PC-3 (cell line): Measurements from ENCODE around the gene GLI3. TPM values are rescaled to one million over a fixed set of nuclear protein-coding genes. Genes with fewer than 3 reads are reported as not detected.

ENCODE experiments used
- ATAC-seq: fragments of 200-7000 bp; cut with Tn5 transposase; 2 replicates; pipeline ENCODE4 v1.9.1; 2020; ENCODE audit warnings: mild to moderate bottlenecking, moderate library complexity
- BruUV-seq: library from RNA; stranded (reverse); fragments of 400-500 nt; replicated peaks from 2 replicates; lab custom pipeline; 2021; lab: Mats Ljungman, UMichigan
- CTCF ChIA-PET: fragments of 300-600 bp; sonication (Branson Sonifier 250); formaldehyde crosslinking; loops from one replicate; lab custom pipeline; 2022; ENCODE audit warnings: antibody characterized with exemption; lab: Charles Lee
- POLR2A ChIA-PET: fragments of 300-600 bp; sonication (Branson Sonifier 250); formaldehyde crosslinking; loops from one replicate; lab custom pipeline; 2022; ENCODE audit warnings: antibody characterized with exemption; ENCODE audit not compliant: unreplicated experiment; lab: Charles Lee
- DNase-seq: peaks from one replicate; pipeline ENCODE4 v3.0.0-alpha.2; 2015
- H2AFZ ChIP-seq: fragments of 300-600 bp; sonication (generic); 2 replicates; pipeline ENCODE4 v1.6.0; 2016; ENCODE audit warnings: antibody characterized with exemption, low read length
- H3F3A ChIP-seq: fragments of 300-600 bp; sonication (generic); one replicate; pipeline ENCODE4 v1.6.0; 2017; ENCODE audit warnings: antibody characterized with exemption, low read length, control low read depth, mild to moderate bottlenecking; ENCODE audit not compliant: unreplicated experiment
- H3K27ac ChIP-seq: fragments of 300-600 bp; sonication (generic); 2 replicates; pipeline ENCODE4 v1.5.1; 2016; ENCODE audit warnings: mild to moderate bottlenecking, low read length
- H3K27me3 ChIP-seq: fragments of 300-600 bp; sonication (generic); 2 replicates; pipeline ENCODE4 v1.6.1; 2016; ENCODE audit warnings: low read length, mixed read lengths
- H3K36me3 ChIP-seq: fragments of 300-600 bp; sonication (generic); 2 replicates; pipeline ENCODE4 v1.6.1; 2016; ENCODE audit warnings: low read depth, mixed run types, low read length, mixed read lengths
- H3K4me1 ChIP-seq: fragments of 300-600 bp; sonication (generic); 2 replicates; pipeline ENCODE4 v1.5.1; 2016; ENCODE audit warnings: low read length; ENCODE audit not compliant: insufficient read depth
- H3K4me2 ChIP-seq: fragments of 300-600 bp; sonication (generic); 2 replicates; pipeline ENCODE4 v1.6.0; 2016; ENCODE audit warnings: low read length
- H3K4me3 ChIP-seq: fragments of 300-600 bp; sonication (generic); 2 replicates; pipeline ENCODE4 v1.5.1; 2016; ENCODE audit warnings: mild to moderate bottlenecking, low read length, mixed read lengths
- H3K79me2 ChIP-seq: fragments of 300-600 bp; sonication (generic); 2 replicates; pipeline ENCODE4 v1.6.1; 2017; ENCODE audit warnings: low read length, mixed read lengths
- H3K9ac ChIP-seq: fragments of 300-600 bp; sonication (generic); 2 replicates; pipeline ENCODE4 v1.6.0; 2016; ENCODE audit warnings: mild to moderate bottlenecking, low read length
- H3K9me2 ChIP-seq: fragments of 300-600 bp; sonication (generic); replicated peaks from 2 replicates; pipeline ENCODE4 v1.6.1; 2016; ENCODE audit warnings: mixed run types, low read length, mixed read lengths
- H3K9me3 ChIP-seq: fragments of 300-600 bp; sonication (generic); 2 replicates; pipeline ENCODE4 v1.6.1; 2016; ENCODE audit warnings: low read length, mixed read lengths
- H4K20me1 ChIP-seq: fragments of 300-600 bp; sonication (generic); 2 replicates; pipeline ENCODE4 v1.6.1; 2016; ENCODE audit warnings: low read length, mixed read lengths
- EZH2 ChIP-seq: fragments of 300-600 bp; sonication (generic); IDR thresholded peaks from one replicate; pipeline ENCODE4 v1.6.1; 2017; ENCODE audit warnings: antibody characterized with exemption, mild to moderate bottlenecking, low read length; ENCODE audit not compliant: unreplicated experiment
- EZH2phosphoT487 ChIP-seq: fragments of 300-600 bp; sonication (generic); IDR thresholded peaks from 2 replicates; pipeline ENCODE4 v1.6.1; 2018; ENCODE audit warnings: mild to moderate bottlenecking, antibody characterized with exemption, low read length, borderline replicate concordance
- intact Hi-C: fragments of 100-400 bp; cut with micrococcal nuclease; formaldehyde crosslinking; loops from 2 replicates; pipeline ENCODE4 v1.9.0; 2023
- total RNA-seq: library from RNA; depleted of rRNA; stranded (reverse); fragments of >200 nt; gene quantifications from 2 replicates; pipeline ENCODE4 v1.2.3, GENCODE V29; 2014
- TF ChIP-seq, protein P1 (sequence below): fragments of 300-600 bp; sonication (generic); conservative IDR thresholded peaks from 2 replicates; pipeline ENCODE4 v1.5.1; 2017; ENCODE audit warnings: antibody characterized with exemption, low read depth, mild to moderate bottlenecking, low read length

Gene GLI3
- total RNA-seq, 1 experiment from 2014 or later: 3.5 TPM

DNA sequence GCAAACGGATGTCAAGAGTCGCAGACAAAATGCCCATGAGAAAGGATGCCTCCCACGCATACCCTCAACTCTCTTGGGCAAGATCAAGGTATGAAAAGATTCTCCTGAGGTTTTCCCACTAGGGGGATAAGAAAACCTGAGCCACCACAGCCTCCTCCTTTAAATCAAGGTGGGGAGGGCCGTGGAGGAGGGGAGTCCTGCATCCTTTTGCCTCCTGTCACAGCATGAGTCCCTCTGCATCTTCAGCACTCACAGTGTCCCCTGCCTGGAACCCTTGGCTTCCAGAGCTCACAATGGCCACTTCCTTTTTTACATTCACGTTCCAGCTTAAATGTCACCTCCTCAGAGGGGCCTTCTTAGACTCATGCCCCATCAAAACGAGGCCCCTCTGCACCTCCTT lies 207.6 kb downstream of the GLI3 start:
- H3K27me3 ChIP-seq: no peaks in the 10 kb centered on the region
- H3K79me2 ChIP-seq: no peaks in the 10 kb centered on the region
- DNase-seq (no peak), ATAC-seq (no peak)
- H3K4me1 ChIP-seq: no peaks in the 10 kb centered on the region
- H3F3A ChIP-seq: no peaks in the 10 kb centered on the region
- ChIA-PET POLR2A (no interaction called here), CTCF (no interaction called here)
- no peaks in the 10 kb centered on the region for H3K9me3 ChIP-seq
- H4K20me1 ChIP-seq: no peaks in the 10 kb centered on the region
- TF ChIP-seq EZH2 (no peak), EZH2phosphoT487 (no peak)
- TF ChIP-seq, protein P1, sequence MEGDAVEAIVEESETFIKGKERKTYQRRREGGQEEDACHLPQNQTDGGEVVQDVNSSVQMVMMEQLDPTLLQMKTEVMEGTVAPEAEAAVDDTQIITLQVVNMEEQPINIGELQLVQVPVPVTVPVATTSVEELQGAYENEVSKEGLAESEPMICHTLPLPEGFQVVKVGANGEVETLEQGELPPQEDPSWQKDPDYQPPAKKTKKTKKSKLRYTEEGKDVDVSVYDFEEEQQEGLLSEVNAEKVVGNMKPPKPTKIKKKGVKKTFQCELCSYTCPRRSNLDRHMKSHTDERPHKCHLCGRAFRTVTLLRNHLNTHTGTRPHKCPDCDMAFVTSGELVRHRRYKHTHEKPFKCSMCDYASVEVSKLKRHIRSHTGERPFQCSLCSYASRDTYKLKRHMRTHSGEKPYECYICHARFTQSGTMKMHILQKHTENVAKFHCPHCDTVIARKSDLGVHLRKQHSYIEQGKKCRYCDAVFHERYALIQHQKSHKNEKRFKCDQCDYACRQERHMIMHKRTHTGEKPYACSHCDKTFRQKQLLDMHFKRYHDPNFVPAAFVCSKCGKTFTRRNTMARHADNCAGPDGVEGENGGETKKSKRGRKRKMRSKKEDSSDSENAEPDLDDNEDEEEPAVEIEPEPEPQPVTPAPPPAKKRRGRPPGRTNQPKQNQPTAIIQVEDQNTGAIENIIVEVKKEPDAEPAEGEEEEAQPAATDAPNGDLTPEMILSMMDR: no peak
- H3K36me3 ChIP-seq: 0 out of 2 replicates have a peak, but pooled peaks cover 6% of the 10 kb centered on the region
- no peak overlapping the region for H3K4me3 ChIP-seq
- no TSS peak for BruUV-seq
- no peak overlapping the region for H2AFZ ChIP-seq
- no peak overlapping the region for H3K27ac ChIP-seq
- H3K9me2 ChIP-seq: no peaks in the 10 kb centered on the region
- no peak overlapping the region for H3K9ac ChIP-seq
- H3K4me2 ChIP-seq: no peak overlapping the region
- intact Hi-C loops: no loop called here

DNA sequence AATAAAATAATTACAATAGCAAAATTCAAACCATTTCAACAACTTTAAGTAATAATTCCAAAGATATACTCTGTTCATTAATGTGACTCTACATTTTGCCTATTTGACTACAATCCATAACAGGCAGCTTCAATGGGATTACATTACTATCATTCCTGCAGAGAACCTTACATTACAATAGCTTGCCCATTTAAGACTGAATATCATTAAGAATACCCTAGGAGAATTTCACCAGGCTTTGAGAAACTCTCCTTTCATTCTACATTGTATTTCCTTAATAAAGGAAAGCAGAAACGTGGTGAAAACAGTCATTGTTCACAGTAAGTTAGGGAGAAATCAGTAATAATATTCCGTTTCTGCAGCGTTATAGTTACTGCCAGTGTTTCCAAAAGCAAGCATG lies 209.5 kb downstream of the GLI3 start:
- Histone ChIP-seq H3K9me2 (no peaks in the 10 kb centered on the region), H3K36me3 (0 out of 2 replicates have a peak, but pooled peaks cover 6% of the 10 kb centered on the region), H3K79me2 (no peaks in the 10 kb centered on the region), H3K9ac (no peak overlapping the region), H3K27ac (no peak overlapping the region), H4K20me1 (no peaks in the 10 kb centered on the region), H3K27me3 (no peaks in the 10 kb centered on the region), H3K4me3 (no peak overlapping the region), H3K9me3 (no peaks in the 10 kb centered on the region), H3K4me1 (no peaks in the 10 kb centered on the region), H3F3A (no peaks in the 10 kb centered on the region), H3K4me2 (no peak overlapping the region), H2AFZ (no peak overlapping the region)
- no peak for DNase-seq
- ATAC-seq: no peak
- intact Hi-C loops: no loop called here
- no TSS peak for BruUV-seq
- ChIA-PET POLR2A (no interaction called here), CTCF (no interaction called here)
- TF ChIP-seq EZH2: no peak
- TF ChIP-seq, protein P1: no peak
- TF ChIP-seq EZH2phosphoT487: no peak

DNA sequence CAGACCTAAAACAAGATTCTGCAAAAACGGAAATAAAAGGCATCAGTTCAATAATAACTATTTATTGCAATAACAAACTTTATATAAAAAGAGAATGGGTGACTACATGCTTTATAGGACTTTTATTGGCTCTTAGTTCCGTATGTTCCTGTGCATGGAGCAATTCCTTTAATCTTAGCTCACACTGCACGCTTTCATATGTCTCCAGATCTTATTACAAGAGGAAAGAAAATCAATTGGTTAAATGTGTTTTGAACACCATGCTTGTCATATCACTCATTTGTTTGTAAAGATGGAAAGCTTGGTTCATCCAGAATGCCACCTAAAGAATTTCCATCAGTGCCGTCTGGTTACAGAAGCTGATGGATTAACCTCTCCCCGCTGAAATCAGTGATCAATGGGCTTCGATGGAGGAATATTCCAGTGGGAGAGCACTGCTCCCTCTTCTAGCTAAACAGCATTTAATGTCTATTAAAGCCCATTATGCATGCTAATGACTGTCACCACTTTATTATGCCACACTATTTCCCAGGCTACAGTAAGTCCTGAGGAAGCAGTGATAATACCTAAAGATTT lies 210.3 kb downstream of the GLI3 start:
- TF ChIP-seq EZH2 (no peak), EZH2phosphoT487 (no peak)
- TF ChIP-seq, protein P1: no peak
- Histone ChIP-seq H3K79me2 (no peaks in the 10 kb centered on the region), H3K27ac (no peak overlapping the region), H3K4me1 (no peaks in the 10 kb centered on the region), H3K4me2 (no peak overlapping the region), H3K9me2 (no peaks in the 10 kb centered on the region), H3K9ac (no peak overlapping the region), H3K4me3 (no peak overlapping the region), H3K36me3 (0 out of 2 replicates have a peak, but pooled peaks cover 6% of the 10 kb centered on the region), H3F3A (no peaks in the 10 kb centered on the region), H4K20me1 (no peaks in the 10 kb centered on the region), H3K27me3 (no peaks in the 10 kb centered on the region), H2AFZ (no peak overlapping the region), H3K9me3 (no peaks in the 10 kb centered on the region)
- CTCF ChIA-PET: no interaction called here
- DNase-seq (no peak), ATAC-seq (no peak)
- intact Hi-C loops: no loop called here
- POLR2A ChIA-PET: no interaction called here
- BruUV-seq: no TSS peak
